ENCODE results near the gene FBXO34. TPM values are rescaled to one million over a fixed set of nuclear protein-coding genes. Genes with fewer than 3 reads are reported as not detected.

The FBXO34 gene
- total RNA-seq, 1 experiment from 2014 or later: 13.9 TPM

DNA sequence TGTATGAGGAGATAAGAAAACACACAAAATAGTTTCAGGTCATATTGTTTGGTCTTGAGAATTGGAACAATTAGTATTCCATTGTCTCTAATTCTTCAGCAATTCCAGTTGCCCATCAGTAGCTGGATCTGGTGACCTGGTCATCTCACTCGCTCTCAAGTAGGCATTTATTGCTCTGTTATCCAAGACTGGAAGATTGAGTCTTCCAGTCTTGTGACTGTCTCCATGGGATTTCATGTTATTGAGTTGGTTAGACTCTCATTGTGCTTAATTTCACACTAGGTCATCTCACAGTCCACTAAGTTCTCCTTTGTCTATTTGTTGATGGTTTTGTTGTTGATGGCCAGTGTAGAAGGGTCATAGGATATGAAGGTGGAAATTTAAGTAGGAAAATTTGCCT, 47.5 kb downstream of the FBXO34 start (continued):
- TF ChIP-seq MYBL2 (CRISPR knock-in tag; IDR thresholded peaks at IDR 0.05) (no peak), ZBTB21 (CRISPR knock-in tag; IDR thresholded peaks at IDR 0.05; ENCODE audit: borderline replicate concordance) (no peak), ZNF121 (CRISPR knock-in tag; IDR thresholded peaks at IDR 0.05) (no peak), SMAD4 (CRISPR knock-in tag; IDR thresholded peaks at IDR 0.05) (no peak), ZNF219 (CRISPR knock-in tag; IDR thresholded peaks at IDR 0.05; ENCODE audit: borderline replicate concordance) (no peak), PREB (CRISPR knock-in tag; IDR thresholded peaks at IDR 0.05; ENCODE audit: borderline replicate concordance) (no peak), ZNF317 (CRISPR knock-in tag; IDR thresholded peaks at IDR 0.05; ENCODE audit: borderline replicate concordance, low read depth) (no peak)

- Mint-ChIP-seq H3K9me3 (no peaks in the 10 kb centered on the region), H3K27me3 (ENCODE audit: low read depth) (no peaks in the 10 kb centered on the region), H3K27ac (no peak overlapping the region), H3K4me1 (peaks cover 16% of the 10 kb centered on the region; the same call in 1 of the 2 replicates), H3K36me3 (peaks cover 3% of the 10 kb centered on the region; the same call in 1 of the 2 replicates), H3K4me3 (no peak overlapping the region)
- CTCF ChIA-PET: no interaction called here
- DNase-seq (ENCODE audit: low spot score) (no peak), ATAC-seq (no peak)
- POLR2A ChIA-PET: no interaction called here
- no peak for TF ChIP-seq ZNF416 (CRISPR knock-in tag; IDR thresholded peaks at IDR 0.05)
- no peak for TF ChIP-seq ZNF671 (CRISPR knock-in tag; IDR thresholded peaks at IDR 0.05)
- no peak for TF ChIP-seq ZNF263 (CRISPR knock-in tag; IDR thresholded peaks at IDR 0.05; ENCODE audit: low read depth)
- TF ChIP-seq, protein P1, sequence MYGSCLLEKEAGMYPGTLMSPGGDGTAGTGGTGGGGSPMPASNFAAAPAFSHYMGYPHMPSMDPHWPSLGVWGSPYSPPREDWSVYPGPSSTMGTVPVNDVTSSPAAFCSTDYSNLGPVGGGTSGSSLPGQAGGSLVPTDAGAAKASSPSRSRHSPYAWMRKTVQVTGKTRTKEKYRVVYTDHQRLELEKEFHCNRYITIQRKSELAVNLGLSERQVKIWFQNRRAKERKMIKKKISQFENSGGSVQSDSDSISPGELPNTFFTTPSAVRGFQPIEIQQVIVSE (CRISPR knock-in tag; IDR thresholded peaks at IDR 0.05; ENCODE audit: borderline replicate concordance): no peak
- TF ChIP-seq ZNF138 (CRISPR knock-in tag; conservative IDR thresholded peaks at IDR 0.05): no peak
- TF ChIP-seq KAT7 (CRISPR knock-in tag; IDR thresholded peaks at IDR 0.05; ENCODE audit: borderline replicate concordance): no peak
- no peak for TF ChIP-seq NFE2L1 (CRISPR knock-in tag; IDR thresholded peaks at IDR 0.05)
- no peak for TF ChIP-seq ZNF281 (CRISPR knock-in tag; IDR thresholded peaks at IDR 0.05)
- no peak for TF ChIP-seq ZNF232 (CRISPR knock-in tag; IDR thresholded peaks at IDR 0.05)
- TF ChIP-seq AFF4 (CRISPR knock-in tag; IDR thresholded peaks at IDR 0.05; ENCODE audit: borderline replicate concordance): no peak
- no peak for TF ChIP-seq IRF1 (CRISPR knock-in tag; IDR thresholded peaks at IDR 0.05)
- TF ChIP-seq ZNF219 (CRISPR knock-in tag; IDR thresholded peaks at IDR 0.05; ENCODE audit: borderline replicate concordance): no peak
These were observed 52.7 kb downstream of the FBXO34 start for GRCh38 chr14:55323910-55324309.
